GM19397 (cell line): ENCODE data around the gene FHOD3.

Experiments used
- ATAC-seq: cut with Tn5 transposase; IDR thresholded peaks from one replicate; pipeline ENCODE4 v1.9.1; 2021; ENCODE audit warnings: mild to moderate bottlenecking, moderate library complexity; ENCODE audit not compliant: unreplicated experiment

FHOD3 gene

DNA sequence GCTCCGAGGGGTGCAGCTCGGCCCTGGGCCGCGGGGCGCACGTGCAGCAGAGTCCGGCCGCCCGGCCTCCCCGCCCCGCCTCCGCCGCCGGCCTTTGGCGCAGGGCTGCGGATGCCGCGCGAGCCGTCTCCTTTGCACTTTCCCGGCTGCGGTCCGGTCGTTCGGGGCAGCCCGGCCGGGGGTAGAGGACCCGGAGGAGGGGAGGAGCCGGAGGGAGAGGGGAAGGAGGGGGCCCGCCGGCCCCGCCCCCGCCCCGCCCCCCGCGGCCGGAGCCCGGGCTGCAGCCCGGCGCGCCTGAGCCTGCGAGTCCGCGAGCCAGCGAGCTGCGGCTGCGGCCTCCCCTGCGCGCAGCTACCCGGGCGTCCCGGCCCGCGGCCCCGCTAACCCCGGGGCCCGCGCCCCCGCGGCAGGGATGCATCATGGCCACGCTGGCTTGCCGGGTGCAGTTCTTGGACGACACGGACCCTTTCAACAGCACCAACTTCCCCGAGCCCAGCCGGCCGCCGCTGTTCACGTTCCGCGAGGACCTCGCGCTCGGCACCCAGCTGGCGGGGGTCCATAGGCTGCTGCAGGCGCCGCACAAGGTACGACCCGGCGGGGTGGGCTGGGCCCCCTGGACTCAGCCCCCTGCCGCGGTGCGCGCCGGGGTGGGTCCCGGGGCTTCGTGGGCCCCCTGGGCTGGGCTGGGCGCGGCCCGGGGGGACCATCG, at the start of gene FHOD3:
Gene FHOD3 (plus strand): TSS at position 297 of the 709 bp plus-strand sequence. CDS start 123 bp downstream, at position 420.
- peak; percentile 57 for ATAC-seq

DNA sequence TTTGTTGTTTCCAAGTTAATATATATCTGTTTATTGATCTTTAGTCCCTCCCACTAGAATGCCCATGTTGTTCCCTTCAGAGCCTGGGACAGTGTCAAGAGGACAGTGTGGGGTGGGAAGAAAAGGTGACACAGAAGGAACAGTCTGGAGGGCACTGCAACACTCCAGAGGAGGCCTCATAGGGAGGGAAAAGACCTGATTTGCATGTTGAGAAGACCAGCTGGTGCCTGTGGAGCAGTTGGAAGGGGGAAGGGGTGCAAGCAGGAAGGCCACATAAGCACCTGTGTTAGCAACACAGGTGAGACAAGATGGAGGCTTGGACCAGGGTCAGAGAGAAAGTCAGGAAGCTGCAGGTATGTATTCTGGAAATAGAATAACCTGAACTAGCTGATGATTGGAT, 48.1 kb upstream of the FHOD3 start:
- no peak for ATAC-seq

DNA sequence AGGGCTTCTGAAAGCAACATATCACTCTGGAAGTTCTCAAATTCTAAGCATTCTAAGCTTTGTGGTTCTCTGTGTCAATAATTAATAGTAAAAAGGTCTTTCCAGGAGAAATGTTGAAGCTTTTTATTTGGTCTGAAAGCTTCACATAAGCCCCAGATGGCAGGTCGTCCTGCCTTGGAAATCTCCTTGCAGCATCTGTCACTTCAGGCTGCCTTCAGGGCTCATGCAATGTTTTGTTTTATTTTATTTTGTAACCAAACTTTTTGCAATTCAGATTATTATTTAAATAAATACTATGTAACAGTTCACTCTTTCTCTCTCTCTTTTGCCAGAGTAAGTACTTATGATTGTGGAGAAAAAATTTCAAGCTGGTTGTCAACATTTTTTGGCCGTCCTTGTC, 46.7 kb upstream of the FHOD3 start:
- no peak for ATAC-seq

DNA sequence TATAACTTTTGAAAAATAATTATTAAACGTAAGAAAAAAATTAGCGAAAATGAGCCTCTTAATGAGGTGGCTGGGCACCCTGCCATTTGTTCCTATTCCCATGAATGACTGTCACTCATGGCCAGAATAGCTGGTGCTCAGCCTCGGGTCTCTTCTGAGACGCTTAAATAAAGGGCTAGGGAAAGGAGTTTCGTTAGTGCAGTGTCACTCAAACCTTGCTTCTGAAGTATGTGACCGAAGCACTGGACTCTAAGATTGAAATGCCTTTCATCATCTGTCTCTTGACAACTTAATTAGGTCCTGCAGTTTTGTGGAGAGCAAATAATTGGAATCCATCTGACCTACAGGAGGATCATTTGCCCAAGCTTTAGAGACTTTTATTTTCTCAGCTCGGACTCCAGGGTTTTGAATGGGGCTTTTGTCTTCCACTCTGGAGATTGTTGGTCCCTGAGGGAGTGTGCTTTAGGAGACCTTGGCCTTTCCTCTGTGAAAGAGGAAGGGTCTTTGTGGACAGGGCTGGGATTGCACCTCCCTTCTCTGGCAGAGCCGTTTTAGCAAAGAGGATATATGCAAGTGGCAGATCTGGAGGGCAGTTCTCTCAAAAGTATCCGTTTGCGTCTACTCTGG, 42.3 kb upstream of the FHOD3 start:
- no peak for ATAC-seq

DNA sequence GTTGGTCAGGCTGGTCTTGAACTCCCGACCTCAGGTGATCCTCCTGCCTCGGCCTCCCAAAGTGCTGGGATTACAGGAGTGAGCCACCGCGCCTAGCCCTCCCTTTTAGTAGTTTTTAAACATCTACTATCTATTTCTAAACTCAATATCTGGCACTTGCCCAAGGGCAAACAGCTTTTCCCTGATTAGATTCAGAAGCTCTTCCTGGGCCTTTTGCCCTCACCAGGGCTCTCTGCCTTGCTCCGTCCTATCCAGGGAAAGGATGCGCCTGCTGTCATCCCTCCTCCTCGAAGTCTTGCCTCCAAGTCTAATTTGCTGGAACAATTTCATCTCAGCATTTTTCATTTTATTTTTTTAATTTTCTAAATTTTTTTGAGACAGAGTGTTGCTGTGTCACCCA, 41.4 kb upstream of the FHOD3 start:
- no peak for ATAC-seq

DNA sequence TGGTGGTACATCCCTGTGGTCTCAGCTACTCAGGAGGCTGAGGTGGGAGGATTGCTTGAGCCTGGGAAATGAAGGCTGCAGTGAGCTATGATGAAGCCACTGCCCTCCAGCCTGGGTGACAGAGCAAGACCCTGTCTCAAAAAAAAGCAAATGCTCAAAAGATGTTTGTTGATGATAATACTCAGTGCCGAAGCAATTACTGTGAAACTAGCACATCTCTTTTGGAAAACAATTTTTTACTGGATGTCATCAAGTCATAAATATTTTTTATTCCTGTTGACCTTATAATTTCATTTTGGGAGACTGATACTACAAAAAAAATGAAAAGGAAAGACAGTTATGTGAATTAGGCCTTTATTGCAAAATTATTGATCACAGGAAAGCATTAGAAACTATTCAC, 34.5 kb upstream of the FHOD3 start:
- ATAC-seq: no peak

DNA sequence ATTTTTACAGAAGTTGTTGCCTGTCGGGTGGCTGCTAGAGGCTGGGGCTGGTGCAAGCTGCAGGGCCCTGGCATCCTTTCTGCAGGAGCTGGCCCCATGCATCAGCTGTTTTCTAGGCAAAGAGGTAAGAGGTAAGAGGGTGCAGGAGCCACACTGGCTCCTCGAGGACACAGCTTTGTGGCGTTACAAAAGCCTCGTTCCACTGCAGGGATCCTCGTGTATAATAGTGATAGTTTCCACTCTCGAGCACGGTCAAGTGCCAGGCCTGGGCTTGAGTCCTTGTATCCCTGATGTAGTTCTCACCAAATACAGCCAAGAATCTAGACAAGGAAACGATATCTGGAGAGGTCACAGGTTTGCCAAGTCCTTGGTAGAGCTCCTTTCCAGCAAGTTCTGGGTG, 33.2 kb upstream of the FHOD3 start:
- ATAC-seq: no peak

DNA sequence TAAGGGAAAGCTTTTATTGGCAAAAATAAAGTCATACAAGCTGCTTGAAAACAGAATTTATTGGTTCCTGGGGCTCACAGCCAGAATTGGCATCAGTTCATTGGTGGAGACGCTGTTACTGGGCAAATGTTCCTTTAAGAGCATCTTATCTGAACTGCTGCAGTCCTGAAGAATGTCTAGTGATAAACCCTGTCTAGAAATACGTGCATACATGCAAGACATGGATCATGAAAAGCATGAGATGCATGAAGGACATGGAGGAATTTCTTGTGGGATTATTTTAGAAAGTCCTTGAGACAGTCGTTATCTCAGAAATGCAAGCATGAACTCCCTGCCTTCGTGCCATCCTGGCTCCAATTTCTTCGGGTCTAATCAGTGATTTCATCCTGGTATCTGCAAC, 32.5 kb upstream of the FHOD3 start:
- no peak for ATAC-seq

DNA sequence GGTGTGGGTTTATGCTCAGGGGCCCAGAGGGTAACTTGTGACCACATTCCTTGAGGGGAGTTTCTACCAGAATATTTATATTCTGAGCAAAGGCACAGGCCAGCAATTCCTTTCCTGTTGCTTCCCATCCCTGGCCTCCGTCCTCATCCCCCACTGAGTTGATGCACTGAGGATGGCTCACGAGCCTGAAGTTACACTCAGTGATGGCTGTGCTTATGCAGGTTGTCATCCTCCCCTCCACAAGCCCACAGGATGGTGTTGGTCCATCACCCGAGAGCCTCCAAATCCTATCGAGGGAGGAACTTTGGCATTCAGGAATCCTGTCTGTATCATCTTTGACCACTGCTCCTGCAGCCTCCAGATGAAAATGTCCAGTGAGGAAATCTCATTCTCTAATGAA, 28.4 kb upstream of the FHOD3 start:
- ATAC-seq: no peak

DNA sequence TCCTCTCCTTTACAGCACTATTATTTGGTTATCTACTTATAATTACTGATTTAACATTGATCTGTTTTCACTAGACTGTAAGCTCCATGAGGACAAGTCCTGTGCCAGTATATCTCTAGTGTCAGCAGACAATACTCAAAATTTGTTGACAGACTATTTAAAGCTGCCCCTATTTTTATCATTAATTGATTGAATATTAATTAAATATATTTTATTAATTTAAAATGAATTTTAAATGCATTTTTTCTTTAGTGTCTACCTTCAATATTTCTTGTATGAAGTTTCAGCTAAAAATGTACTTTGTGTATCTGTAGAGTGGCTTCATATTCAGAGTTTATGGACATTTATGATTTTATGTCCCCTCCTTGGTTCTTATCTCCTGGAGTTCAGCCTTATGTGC, 26.4 kb upstream of the FHOD3 start:
- ATAC-seq: no peak

DNA sequence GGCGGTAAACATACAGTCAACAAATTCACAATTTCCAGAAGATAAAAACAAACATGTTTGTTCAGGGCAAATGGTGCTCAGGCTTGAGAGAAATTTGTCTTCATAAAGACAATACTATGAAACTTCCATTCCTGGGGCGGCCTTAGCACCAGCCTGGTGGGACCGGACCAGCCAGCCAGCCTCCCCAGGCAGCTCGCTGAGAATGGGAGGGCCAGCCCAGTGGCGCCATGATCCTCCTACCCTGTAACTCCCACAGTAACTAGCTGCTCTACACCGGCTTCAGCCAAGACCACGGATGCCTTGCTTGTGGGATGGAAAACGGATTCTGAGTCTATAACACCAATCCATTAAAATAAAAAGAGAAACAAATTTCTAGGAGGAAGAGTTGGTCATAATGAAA, 24.2 kb upstream of the FHOD3 start:
- no peak for ATAC-seq

DNA sequence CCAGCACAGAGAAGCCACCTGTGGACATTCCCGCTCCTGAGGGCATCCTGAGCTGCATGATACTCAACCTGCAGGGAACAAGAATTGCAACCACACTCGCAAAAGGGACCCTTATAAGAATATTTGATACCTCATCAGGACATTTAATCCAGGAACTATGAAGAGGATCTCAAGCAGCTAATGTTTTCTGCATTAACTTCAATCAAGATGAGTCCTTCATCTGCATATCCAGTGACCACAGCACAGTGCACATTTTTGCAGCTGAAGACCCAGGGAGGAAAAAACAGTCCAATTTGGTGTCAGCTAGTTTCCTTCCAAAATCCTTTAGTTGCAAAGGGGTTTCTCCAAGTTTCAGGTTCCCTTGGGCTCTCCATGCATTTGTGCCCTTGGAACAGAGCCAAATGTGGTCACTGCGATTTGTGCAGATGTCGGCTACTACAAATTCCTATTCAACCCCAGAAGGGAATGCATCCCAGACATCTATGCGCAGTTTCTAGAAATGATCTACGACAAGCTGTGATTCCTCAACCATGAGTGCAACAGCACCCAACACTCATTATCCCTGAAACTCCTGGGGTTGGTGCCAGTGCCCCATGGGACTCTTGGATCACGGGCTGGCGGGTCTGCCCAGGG, 23.3 kb upstream of the FHOD3 start:
- ATAC-seq: no peak

DNA sequence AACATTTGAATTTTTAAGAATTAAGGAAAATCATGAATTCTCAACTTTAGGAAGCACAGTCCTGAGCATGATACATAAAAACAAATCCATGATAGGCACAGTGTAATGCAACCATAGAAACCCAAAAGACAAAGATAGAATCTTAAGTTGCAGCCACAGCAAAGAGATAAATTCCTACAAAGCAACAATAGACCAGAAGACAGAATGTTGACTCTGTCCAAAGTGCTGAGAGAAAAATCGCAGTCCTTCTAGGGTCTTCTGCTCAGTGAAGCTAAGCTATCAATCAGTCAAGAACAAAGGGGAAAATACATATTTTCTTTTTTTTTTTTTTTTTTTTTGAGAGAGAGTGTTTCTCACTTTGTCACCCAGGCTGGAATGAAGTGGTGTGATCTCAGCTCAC, 22.0 kb upstream of the FHOD3 start:
- ATAC-seq: no peak

DNA sequence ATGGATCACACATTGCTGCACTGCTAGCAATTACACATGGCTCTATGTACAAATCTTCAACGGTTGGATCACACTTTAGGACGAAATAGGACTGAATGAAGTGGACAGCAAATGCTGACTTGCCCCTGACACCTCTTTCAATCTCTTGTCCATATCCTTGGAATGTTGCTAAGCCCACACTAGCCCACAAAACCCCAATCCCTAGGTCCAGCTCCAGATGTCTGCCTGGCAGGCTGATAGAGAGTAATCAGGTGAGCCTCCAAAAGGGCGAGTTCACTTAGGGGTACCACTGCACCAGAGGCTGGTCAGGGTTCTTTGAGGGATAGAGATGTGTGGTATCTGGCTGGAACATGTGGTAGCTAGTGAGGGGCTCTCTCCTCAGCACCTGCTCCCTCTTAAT, 18.5 kb upstream of the FHOD3 start:
- ATAC-seq: no peak

DNA sequence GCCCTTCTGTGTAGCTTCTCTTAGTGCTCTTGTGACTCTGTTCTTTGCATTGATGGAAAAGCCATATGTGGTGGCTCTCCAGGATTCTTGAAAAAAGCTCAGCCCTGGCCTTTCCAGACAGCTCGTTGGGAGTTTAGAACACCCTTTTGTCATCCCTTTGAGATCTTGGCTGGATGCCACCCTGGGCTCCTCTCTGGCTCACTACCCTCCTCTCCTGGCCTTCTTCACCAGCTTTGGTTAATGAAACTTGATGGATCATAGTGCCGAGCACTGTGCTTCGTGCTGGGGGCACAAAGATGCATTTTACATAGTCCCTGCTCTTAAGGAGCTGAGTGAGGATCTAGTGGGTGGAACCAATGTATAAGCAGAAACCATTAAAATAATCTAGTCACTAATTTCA, 15.6 kb upstream of the FHOD3 start:
- ATAC-seq: no peak

DNA sequence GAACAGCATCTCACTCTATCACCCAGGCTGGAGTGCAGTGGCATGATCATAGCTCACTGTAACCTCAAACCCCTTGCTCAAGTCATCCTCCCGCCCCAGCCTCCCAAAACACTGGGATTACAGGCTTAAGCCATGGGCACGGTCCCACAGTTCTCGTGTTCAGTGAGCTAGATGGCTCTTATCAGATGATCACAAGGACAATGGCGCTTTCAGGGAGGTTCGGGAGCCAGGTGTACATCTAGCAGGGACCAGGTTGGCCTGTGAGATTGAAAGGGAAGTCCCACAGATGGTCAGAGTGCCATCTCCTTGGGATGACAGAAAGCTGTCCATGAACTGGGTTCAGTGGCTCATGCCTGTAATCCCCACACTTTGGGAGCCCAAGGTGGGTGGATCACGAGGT, 14.1 kb upstream of the FHOD3 start:
- no peak for ATAC-seq

DNA sequence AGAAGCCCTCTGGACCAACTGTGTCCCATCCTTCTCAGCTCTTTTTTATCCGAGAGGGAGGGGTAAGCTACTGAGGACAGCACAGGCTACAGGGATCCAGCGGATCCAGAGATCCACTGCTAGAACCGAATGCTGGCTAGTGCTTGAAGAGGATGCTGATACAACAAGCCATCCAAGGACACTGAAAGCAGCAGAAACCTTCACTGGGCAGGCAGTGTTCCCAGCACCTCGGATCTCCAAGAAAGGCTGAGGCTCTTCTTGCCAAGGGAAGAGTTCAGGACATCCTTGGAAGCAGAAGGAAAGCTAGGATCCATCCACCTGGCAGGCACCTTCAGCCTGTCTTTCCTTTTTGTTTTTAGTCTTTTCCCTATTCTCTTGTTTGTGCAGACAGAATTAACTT, 13.2 kb upstream of the FHOD3 start:
- no peak for ATAC-seq

DNA sequence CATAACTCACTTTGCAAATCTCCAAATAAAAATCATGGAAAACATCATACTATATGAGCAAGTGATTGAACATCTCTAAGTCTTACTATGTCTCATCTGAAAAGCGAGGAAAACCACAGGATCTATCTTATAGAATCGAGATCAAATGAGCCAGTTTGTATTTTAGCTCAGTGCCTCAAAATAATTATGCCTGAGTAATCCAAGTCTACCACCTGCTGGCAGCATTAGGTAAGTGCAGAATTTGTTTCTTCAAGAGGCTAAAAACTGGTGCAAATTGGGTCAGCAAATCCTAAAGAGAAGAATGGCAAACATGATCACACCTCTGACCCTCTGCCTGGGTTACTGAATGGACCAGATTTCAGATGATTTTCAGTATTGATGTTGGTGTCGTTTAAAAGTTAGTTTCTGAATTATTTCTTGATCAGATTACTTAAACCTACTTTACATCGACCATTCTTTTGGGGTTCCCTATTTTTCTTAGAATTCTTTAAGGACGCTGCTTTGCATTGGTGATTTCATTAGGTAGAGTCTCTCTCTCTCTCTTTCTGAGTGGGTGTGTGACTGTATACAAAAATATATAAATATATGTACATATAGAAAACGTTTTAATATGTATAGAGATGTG, 12.7 kb upstream of the FHOD3 start:
- ATAC-seq: no peak

DNA sequence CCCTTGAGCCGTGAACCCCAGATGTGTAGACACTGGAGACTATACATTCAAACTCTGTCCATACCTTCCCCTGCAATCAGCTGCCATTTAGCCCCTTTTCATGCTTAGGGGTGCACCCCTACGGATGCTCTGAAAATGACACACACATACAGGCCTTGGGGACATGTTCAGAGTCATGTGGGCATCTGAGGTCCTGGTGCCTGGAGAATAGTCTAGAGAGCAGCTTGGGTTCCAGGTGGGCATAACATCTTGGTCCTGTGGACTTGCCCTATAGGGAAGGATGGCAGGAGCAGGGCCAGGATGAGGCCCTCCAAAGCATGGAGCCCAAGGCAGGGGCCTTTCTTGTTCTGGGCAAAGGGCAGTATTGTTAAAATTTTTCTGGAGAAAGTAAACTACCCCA, 9.9 kb upstream of the FHOD3 start:
- no peak for ATAC-seq

DNA sequence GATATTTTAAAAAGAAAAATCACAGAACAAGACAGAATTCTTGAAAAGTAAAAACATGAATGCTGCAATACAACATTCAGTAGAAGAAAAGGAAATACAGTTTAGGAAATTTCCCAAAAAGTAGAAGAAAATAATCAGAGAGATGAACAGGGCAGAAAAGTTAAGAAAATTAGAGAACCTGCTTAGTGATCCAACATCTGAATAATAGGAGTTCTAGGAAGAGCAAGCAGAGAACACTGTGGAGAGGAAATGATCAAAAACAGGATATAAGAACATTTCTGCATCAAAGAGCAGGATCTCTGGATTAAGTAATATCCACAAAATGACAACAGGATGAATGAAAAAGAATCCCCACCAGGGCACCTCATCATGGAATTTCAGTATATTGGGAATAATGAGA, 8.8 kb upstream of the FHOD3 start:
- ATAC-seq: no peak

DNA sequence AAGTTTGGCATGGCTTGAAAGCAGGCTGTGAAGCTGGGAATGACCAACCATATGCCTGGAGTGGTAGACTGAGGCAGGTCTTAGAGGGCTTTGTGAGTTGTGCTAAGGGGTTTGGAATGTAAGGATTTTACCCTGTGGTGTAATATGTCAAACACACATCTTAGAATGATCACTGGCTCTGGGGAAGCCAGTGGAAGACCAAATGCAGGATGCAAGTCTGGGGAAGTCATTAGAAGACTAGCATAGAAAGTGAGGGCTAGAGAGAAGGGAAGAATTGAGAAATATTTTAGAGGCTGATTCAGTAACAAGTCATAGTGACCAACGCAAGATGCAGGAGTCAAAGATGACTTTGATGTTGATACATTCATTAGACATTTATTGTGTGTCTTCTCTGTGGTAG, 3.5 kb upstream of the FHOD3 start:
- ATAC-seq: no peak

DNA sequence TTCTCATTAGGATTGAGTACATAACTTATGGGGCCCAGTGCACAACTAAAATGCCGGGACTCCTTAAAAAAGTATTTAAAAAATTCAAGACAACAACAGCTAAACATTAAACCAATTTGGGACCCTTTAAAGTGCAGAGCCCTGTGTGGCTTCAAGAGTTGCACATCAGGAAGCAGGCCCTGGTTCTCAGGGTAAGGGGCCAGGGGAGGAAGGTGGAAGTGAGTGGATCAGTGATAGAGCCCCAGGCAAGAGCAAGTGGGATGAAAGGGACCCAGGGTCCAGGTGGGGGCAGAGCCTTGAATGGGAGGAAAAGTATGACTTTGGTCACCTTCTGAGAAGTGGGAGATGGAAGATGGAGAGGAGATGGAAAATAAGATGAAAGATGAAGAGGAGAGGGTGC, 2.3 kb upstream of the FHOD3 start:
- no peak for ATAC-seq
